Measurements from ENCODE around the gene OCIAD1.

The OCIAD1 gene

DNA sequence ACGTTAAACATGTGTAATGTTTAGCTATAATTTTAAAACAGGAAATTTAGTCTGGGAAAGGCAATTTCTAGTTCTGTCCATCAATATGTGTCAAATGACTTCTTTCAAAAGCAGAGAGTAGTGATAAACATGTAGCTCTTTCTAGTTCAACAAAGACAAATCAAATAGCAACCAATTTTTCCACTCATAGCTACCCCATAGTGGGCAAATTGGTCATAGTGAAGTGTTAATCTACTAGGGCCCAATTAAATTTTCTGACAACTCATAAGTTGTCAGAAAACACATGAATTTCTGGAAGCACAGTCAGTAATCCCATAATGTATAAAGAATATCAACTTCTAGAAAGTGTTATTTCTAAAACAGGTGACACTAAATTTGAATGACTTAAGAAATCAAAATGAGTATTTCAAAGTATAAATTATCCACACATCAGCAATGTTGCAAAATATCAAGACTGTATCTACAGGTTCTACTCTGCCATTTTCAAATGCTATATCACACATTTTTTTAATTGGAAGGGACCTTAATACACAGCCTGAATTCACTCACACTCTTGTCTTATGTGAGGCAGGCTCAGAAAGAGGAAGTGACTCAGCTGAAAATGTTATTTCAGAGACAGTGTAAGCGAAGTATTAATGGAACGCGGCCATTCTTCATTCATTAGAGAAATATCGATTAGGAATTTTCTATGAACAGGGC lies 68.0 kb downstream of the OCIAD1 start:
- no peak for DNase-seq

DNA sequence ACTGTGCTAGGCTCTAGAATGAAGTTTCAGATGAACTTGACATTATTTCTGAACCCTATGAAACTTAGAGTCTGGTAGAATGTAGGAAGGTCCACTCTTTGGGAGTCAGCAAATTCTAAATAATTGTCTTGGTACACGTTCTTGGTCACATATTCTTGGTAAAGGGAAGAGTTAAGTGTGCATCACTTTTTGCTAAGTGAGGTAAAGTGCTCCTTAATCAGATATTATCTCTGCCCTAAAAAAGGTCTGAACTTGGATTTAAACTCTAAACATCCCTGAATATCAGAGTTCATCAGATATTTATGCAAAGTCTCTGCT lies 68.5 kb downstream of the OCIAD1 start:
- DNase-seq: no peak

DNA sequence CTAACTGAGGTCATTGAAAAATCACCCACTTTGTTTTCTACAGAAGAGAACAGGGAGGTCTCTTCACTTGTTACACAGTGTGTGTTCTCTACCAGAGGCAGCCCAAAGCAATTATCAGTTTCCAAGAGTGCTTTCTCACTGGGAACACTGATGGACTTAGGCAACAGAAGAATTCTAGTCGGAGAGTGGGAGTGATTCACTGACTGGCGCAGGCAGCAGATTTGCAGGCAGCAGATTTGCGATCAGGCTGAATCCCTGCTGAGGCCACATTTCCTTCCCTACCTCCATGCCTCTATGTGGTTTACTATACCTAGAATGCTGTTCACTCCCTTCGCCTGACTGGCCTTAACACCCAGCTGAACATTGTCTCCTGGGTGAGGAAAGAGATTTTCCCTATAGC lies 69.1 kb downstream of the OCIAD1 start:
- DNase-seq: no peak

DNA sequence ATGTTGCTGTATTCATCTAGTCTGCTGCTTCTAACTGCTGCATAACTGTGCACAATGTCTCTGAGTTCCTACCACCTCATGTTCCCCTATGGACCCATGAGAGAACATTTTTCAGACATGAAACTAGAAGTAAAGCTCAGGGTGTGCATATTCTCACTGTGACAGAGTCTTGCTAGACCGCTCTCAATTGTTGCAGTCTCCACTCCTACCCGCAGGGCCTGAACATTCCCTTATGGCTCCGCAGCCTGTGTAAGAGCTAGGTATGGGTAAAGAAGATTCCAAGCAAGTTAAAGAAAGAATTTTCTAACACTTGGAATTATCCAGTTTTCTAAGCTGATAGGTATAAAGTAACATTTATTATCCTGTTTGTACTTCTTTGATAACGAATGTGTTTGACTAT lies 70.3 kb downstream of the OCIAD1 start:
- no peak for DNase-seq

DNA sequence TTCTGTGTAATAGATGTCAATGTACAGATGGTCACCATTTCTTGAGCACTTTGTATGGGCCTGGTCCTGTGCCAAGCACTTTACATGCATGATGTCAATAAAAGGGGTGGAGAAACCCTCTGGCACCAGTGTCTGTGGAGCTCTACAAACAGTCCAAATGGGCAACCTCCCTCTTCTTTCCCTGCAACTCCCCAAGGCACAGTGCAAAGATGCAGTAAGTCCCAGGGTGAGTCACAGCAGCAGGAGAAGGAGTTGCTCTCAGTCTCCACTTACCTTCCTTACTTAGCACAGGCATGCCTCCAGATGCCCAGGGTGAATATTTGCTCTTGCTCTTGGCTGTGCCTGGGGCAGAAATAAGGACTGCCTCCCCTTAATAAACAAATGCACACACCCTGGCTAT lies 71.4 kb downstream of the OCIAD1 start:
- DNase-seq: no peak

DNA sequence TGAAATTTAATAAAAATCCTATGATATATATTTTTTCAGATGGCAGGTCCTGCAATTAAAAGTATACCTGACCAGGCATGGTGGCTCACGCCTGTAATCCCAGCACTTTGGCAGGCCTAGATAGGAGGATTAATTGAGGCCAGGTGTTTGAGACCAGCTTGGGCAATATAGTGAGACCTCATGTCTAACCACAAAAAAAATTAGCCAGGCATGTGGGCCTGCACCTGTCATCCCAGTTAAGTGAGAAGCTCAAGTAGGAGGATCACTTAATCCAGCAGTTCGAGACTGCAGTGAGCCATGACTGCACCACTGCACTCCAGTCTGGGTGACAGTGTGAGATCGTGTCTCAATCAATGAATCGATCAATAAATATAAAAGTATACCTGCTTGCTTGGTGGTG lies 73.2 kb downstream of the OCIAD1 start:
- DNase-seq: no peak

DNA sequence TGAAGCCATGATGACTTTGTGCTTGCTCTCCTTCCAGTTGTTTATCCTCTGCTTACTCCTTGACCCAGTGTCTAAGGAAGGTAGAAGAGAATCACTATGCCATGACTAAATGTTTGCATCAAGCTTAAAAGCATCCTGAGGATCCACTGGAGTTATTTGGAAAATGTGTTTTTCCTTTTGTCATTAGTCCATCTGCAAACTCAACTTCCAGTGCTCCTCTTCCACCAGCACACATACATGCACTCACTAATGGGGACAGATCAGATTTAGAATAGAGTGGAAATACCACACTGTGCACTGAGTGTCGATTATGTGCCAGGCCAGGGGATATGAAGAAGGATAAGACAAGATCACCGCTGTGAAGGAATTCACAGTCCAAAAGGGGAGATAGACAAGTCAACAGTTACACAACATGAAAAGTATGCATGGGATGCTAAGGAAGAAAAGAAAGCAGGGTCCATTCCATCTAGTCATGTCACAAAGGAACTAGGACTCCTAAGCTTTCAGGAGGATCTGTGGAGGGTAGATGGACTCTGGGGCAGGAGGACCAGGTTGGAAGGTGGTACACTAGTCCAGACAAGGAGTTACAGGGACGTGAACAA lies 73.8 kb downstream of the OCIAD1 start:
- no peak for DNase-seq

DNA sequence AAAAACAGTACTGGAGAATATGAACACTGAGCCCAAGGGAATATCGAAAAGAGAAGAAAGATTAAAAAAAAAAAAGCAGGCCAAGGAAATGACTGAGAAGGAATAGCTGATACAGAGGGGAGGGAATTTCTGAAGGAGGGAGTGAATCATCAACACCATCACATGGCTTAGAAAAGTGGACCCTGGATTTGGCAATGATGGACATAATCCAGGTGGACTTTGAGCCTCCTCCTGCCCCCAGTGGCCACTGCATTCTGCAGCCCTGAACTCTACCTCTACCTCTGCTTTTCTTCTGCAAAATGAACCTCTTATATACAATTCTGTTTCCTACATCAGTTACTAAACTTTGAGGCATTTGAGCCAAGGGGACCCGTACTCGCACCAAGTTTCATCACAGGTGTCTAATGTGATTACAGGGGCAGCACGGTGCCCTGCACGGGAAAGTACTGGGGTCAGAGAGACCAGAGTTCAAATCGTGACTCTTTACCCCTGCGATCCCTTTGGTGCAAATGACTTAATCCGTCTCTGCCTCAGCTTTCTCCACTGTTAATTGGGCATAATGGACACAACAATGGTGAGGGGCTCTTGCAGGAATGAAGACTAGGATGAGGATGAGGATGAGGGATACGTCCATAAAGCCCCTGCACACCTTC lies 74.6 kb downstream of the OCIAD1 start:
- no peak for DNase-seq

DNA sequence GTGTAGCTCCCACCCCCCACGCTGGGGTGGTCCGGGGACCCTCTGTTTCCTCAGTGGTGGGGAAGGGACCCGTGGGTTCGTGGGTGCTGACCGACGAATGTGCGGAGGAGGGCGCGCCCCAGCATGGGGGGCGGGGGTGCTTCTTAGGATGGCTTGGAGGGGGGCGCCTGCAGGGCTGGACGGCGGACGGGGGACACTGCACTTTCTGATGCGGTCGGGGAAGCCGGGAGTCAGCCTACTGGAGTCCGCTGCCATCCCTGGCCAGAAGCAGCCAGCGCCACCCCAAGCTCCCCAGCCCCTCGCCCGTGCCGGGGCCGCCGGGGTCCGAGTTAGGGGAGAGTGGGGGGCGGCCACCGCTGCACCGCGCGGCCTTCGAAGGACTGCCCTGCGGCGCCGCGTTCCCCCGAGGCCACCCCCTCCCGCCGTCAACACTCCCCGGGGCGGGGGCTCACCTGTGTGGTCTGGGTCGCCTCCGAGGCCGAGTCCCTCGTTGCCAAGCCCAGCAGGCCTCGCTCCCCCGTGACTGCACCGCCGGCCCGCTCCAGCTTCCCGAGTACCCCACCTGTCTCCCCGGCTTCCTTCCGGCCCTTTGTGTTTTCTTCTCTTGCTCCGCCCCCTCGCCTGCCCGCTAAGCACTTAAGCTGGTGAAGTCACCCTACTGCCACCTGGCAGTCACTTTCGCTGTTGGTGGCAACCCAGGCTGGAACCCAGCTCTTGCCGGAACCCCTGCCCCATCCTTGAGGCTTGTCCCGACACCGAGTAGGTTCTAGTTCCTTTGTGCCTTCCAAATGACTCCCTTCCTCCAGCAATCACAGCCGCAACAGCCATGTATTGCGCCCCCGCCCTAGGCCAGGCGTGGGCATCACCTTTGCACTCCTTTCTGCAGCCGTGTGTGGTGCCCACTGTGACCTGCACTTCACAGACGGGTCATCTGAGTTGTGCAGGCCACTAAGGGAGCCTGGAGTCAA lies 75.6 kb downstream of the OCIAD1 start, which contains the start of gene OCIAD2:
OCIAD2 (minus strand) TSS at position 569 of the 968 bp plus-strand sequence. CDS start 2,225 bp downstream, outside the sequence.
- DNase-seq: peak; percentile 88

DNA sequence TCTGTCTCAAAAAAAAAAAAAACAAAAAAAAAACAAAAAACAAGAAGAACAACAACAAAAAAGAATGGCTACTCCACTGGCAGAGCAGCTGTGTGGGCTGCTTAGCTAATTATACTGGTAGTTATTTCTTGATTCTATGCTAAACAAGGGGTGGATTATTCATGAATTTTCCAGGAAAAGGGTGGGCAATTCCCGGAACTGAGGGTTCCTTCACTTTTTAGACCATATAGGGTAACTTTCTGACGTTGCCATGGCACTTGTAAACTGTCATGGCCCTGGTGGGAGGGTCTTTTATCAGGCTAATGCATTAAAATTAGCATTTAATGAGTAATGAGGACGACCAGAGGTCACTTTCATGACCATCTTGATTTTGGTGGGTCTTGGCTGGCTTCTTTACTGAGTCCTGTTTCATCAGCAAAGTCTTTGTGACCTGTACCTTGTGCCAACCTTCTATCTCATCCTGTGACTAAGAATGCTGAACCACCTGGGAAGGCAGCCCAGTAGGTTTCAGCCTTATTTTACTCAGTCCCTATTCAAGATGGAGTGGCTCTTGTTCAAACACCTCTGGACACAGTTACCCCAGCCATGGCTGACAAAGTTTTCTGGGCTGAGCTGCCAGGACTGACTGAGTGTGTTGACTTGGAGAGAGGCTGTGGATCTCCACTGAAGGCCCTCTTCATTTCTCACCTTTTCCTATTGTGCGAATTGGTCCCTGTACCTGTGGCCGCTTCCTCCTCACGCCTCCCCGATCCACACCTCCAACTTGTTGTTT lies 77.0 kb downstream of the OCIAD1 start:
- DNase-seq: no peak

DNA sequence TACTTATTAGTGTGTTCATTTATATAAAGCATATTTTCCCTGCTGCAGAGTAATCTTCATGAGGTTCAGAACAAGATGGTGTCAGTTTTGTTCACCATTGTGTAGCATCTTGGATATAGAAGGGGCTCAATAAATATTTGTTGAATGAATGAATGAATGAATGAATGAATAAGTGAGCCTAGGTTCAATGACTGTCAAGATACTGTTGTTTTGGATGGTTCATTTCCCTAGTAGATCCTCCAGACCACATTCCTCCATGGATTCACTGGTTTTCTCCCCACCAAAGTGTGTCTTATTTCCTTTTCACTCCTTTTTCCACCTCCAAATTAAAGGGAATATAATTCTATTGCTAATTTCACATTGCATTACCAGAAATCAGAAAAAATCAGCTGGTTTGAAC lies 77.8 kb downstream of the OCIAD1 start:
- no peak for DNase-seq

DNA sequence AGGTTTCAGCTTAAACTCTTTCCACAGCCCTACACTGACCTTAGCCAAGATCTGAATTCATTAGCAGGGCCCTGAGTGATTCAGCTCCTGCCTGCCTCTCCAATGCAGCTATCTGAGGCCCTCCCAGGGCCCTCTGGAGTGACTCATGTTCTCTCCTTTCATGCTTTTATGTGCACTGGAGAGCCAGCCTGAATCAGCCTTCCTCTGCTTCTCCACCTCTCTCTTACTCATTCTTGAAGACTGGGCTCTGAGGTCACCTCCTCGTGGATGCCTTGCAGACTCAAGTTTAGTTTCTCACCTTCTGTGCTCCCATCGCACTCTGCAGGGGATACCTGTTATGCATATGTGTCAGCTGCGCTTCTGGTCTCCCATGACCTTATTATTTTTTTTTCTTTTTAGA lies 78.8 kb downstream of the OCIAD1 start:
- no peak for DNase-seq

DNA sequence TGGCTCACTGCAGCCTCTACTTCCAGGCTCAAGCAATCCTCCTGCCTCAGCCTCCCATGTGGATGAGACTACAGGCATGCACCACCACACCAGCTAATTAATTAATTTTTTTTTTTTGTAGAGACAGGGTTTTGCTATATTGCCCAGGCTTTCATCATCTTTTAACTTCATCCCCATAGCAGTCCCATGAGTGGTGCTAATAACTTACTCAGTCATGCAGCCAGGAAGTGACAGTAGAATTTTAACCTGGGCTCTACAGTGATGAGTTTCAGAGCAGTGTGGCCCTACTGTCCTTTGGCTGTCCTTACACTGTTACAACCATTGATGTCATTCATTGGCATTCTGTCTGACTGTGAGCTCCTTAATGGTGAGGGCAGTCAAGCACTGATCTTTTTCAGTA lies 79.6 kb downstream of the OCIAD1 start:
- no peak for DNase-seq

Data from NCI-H345 (cell line).